Measurements from ENCODE around the gene USP15.

The USP15 gene

GRCh38 chr12:62259993-62260732, at the start of gene USP15:
Gene USP15 (plus strand): TSS chr12:62260404. CDS start chr12:62260415, 11 bp downstream.
- in situ Hi-C loops (cut with MboI; ENCODE audit: low sequenced_read_pairs) = no loop called here

- in situ Hi-C loops (cut with MboI; ENCODE audit: low sequenced_read_pairs) = no loop called here
These were observed 49.8 kb upstream of the USP15 start for GRCh38 chr12:62210422-62210821.

GRCh38 chr12:62211510-62211909, 48.7 kb upstream of the USP15 start:
- in situ Hi-C loops (cut with MboI; ENCODE audit: low sequenced_read_pairs) = no loop called here

- in situ Hi-C loops (cut with MboI; ENCODE audit: low sequenced_read_pairs) = no loop called here
These were observed 45.4 kb upstream of the USP15 start for GRCh38 chr12:62214846-62215245.

GRCh38 chr12:62215506-62215905, 44.7 kb upstream of the USP15 start:
- in situ Hi-C loops (cut with MboI; ENCODE audit: low sequenced_read_pairs) = no loop called here

- in situ Hi-C loops (cut with MboI; ENCODE audit: low sequenced_read_pairs) = no loop called here
These were observed 42.6 kb upstream of the USP15 start for GRCh38 chr12:62217466-62218194.

- in situ Hi-C loops (cut with MboI; ENCODE audit: low sequenced_read_pairs) = no loop called here
These were observed 39.1 kb upstream of the USP15 start for GRCh38 chr12:62221107-62221506.

- in situ Hi-C loops (cut with MboI; ENCODE audit: low sequenced_read_pairs) = no loop called here
These were observed 35.6 kb upstream of the USP15 start for GRCh38 chr12:62224601-62225000.

- in situ Hi-C loops (cut with MboI; ENCODE audit: low sequenced_read_pairs) = no loop called here
These were observed 33.1 kb upstream of the USP15 start for GRCh38 chr12:62227091-62227490.

GRCh38 chr12:62230652-62231051, 29.6 kb upstream of the USP15 start:
- in situ Hi-C loops (cut with MboI; ENCODE audit: low sequenced_read_pairs) = no loop called here

GRCh38 chr12:62232143-62232729, 28.0 kb upstream of the USP15 start:
- in situ Hi-C loops (cut with MboI; ENCODE audit: low sequenced_read_pairs) = no loop called here

- in situ Hi-C loops (cut with MboI; ENCODE audit: low sequenced_read_pairs) = no loop called here
These were observed 26.4 kb upstream of the USP15 start for GRCh38 chr12:62233805-62234204.

GRCh38 chr12:62239571-62239970, 20.6 kb upstream of the USP15 start:
- in situ Hi-C loops (cut with MboI; ENCODE audit: low sequenced_read_pairs) = no loop called here

- in situ Hi-C loops (cut with MboI; ENCODE audit: low sequenced_read_pairs) = no loop called here
These were observed 12.7 kb upstream of the USP15 start for GRCh38 chr12:62247281-62248045.

GRCh38 chr12:62248873-62249272, 11.3 kb upstream of the USP15 start:
- in situ Hi-C loops (cut with MboI; ENCODE audit: low sequenced_read_pairs) = no loop called here

- in situ Hi-C loops (cut with MboI; ENCODE audit: low sequenced_read_pairs) = no loop called here
These were observed 10.8 kb upstream of the USP15 start for GRCh38 chr12:62249419-62249818.

GRCh38 chr12:62250671-62251608, 9.3 kb upstream of the USP15 start:
- in situ Hi-C loops (cut with MboI; ENCODE audit: low sequenced_read_pairs) = no loop called here

- in situ Hi-C loops (cut with MboI; ENCODE audit: low sequenced_read_pairs) = no loop called here
These were observed 8.6 kb upstream of the USP15 start for GRCh38 chr12:62251609-62251958.

- in situ Hi-C loops (cut with MboI; ENCODE audit: low sequenced_read_pairs) = no loop called here
These were observed 7.6 kb upstream of the USP15 start for GRCh38 chr12:62252576-62252975.

GRCh38 chr12:62254967-62255366, 5.2 kb upstream of the USP15 start:
- in situ Hi-C loops (cut with MboI; ENCODE audit: low sequenced_read_pairs) = no loop called here

All from HL-60/S4 (cell line).